Esophagus squamous epithelium (tissue), 4 donors: ENCODE results near the gene TESK2.

ENCODE experiments used
- POLR2A ChIP-seq, 4 donors: fragments of 450-650 bp; IDR thresholded peaks; one replicate each; pipeline ENCODE4 v1.6.1; 2017; ENCODE audit warnings: antibody characterized with exemption in 4 of 4, mild to moderate bottlenecking in 4 of 4, moderate library complexity in 3 of 4
- TF ChIP-seq, protein P1 (sequence below), 6 experiments: fragments of 450-650 bp in 4 of 6; fragments of 200-600 bp in 2 of 6; sonication (generic) in 2 of 6; IDR thresholded peaks; one replicate each; pipeline ENCODE4 v1.5.1; 2016 to 2019; ENCODE audit warnings: antibody characterized with exemption in 6 of 6, mild to moderate bottlenecking in 4 of 6, moderate library complexity in 4 of 6

DNA sequence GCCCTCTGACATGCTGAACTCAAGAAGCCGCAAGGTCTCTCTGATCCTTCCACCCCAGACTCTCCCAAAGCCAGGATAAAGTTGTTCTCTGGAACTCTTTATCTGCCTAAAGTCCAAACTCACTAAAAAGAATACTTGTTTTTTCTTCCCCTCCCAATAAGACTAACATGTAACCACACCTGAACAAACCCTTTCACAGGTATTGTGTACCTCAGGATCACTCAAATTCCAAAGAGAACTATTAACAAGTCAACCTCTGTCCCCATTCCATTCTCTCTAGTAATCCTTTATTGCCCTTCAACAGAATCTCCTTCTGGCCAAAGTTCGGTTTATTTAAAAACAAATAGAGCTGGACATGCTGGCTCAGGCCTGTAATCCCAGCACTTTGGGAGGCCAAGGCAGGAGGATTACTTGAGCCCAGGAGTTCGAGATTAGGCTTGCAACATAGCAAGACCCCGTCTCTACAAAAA is 155.1 kb downstream of the TESK2 start:
- no peak for TF ChIP-seq POLR2A (IDR thresholded peaks at IDR 0.05)
- TF ChIP-seq, protein P1, sequence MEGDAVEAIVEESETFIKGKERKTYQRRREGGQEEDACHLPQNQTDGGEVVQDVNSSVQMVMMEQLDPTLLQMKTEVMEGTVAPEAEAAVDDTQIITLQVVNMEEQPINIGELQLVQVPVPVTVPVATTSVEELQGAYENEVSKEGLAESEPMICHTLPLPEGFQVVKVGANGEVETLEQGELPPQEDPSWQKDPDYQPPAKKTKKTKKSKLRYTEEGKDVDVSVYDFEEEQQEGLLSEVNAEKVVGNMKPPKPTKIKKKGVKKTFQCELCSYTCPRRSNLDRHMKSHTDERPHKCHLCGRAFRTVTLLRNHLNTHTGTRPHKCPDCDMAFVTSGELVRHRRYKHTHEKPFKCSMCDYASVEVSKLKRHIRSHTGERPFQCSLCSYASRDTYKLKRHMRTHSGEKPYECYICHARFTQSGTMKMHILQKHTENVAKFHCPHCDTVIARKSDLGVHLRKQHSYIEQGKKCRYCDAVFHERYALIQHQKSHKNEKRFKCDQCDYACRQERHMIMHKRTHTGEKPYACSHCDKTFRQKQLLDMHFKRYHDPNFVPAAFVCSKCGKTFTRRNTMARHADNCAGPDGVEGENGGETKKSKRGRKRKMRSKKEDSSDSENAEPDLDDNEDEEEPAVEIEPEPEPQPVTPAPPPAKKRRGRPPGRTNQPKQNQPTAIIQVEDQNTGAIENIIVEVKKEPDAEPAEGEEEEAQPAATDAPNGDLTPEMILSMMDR (IDR thresholded peaks at IDR 0.05): no peak
